IMR-90 (cell line): Measurements from ENCODE around the gene TTLL11. TPM values are rescaled to one million over a fixed set of nuclear protein-coding genes. Genes with fewer than 3 reads are reported as not detected.
A peak's percentile ranks its signal among the peaks of the same experiment; 100 is the strongest.

ENCODE experiments used
- ATAC-seq: fragments of 200-7000 bp; cut with Tn5 transposase; 2 replicates; pipeline ENCODE4 v1.9.1; 2020; ENCODE audit warnings: low read depth, mild to moderate bottlenecking, moderate library complexity
- BruUV-seq: library from RNA; stranded (reverse); fragments of 400-500 nt; replicated peaks from 2 replicates; lab custom pipeline; 2021; lab: Mats Ljungman, UMichigan
- CTCF ChIA-PET: fragments of 300-600 bp; formaldehyde crosslinking; extraction: SDS; loops from one replicate; lab custom pipeline; 2021; ENCODE audit warnings: antibody characterized with exemption; lab: Yijun Ruan, JAX
- POLR2A ChIA-PET: fragments of 300-600 bp; sonication (Branson Sonifier 250); formaldehyde crosslinking; loops from one replicate; lab custom pipeline; 2022; ENCODE audit warnings: antibody characterized with exemption; ENCODE audit not compliant: unreplicated experiment; lab: Charles Lee
- DNase-seq: peaks from one replicate; pipeline ENCODE4 v3.0.0; 2013
- H2AFZ ChIP-seq: replicated peaks from 2 replicates; pipeline ENCODE3; 2013; ENCODE audit warnings: low read length, mild to moderate bottlenecking; ENCODE audit not compliant: poor library complexity
- H2AK5ac ChIP-seq: 2 replicates; pipeline ENCODE4 v1.6.1; 2013; ENCODE audit warnings: low read depth, low read length, inconsistent platforms
- H2AK9ac ChIP-seq: replicated peaks from 2 replicates; pipeline ENCODE3; 2013; ENCODE audit warnings: mild to moderate bottlenecking, low read depth, low read length, moderate library complexity; ENCODE audit not compliant: poor library complexity
- H2BK120ac ChIP-seq: 2 replicates; pipeline ENCODE4 v1.6.1; 2013; ENCODE audit warnings: low read depth, low read length, inconsistent platforms
- H2BK15ac ChIP-seq: 3 replicates; pipeline ENCODE4 v1.6.1; 2013; ENCODE audit warnings: low read depth, low read length, inconsistent platforms
- H2BK20ac ChIP-seq: 2 replicates; pipeline ENCODE4 v1.6.1; 2013; ENCODE audit warnings: low read depth, mild to moderate bottlenecking, inconsistent platforms, low read length, moderate library complexity
- H2BK5ac ChIP-seq: 2 replicates; pipeline ENCODE4 v1.6.1; 2013; ENCODE audit warnings: mild to moderate bottlenecking, low read depth, low read length, inconsistent platforms; ENCODE audit not compliant: poor library complexity, severe bottlenecking
- H3K14ac ChIP-seq: replicated peaks from 2 replicates; pipeline ENCODE4 v1.6.1; 2013; ENCODE audit warnings: low read depth, low read length, inconsistent platforms
- H3K18ac ChIP-seq: 2 replicates; pipeline ENCODE4 v1.6.1; 2013; ENCODE audit warnings: low read depth, low read length, control low read depth
- H3K23ac ChIP-seq: 2 replicates; pipeline ENCODE4 v1.6.1; 2013; ENCODE audit warnings: low read depth, low read length, inconsistent platforms
- H3K27ac ChIP-seq: 2 replicates; pipeline ENCODE4 v1.5.1; 2013; ENCODE audit warnings: mild to moderate bottlenecking, control low read depth, low read length; ENCODE audit not compliant: insufficient read depth
- H3K27me3 ChIP-seq: 2 replicates; pipeline ENCODE4 v1.6.1; 2013; ENCODE audit warnings: low read length; ENCODE audit not compliant: control insufficient read depth, insufficient read depth
- H3K36me3 ChIP-seq: 2 replicates; pipeline ENCODE4 v1.6.1; 2013; ENCODE audit warnings: low read length, mixed read lengths; ENCODE audit not compliant: control insufficient read depth, insufficient read depth
- H3K4ac ChIP-seq: 2 replicates; pipeline ENCODE4 v1.6.1; 2013; ENCODE audit warnings: low read depth, low read length, inconsistent platforms
- H3K4me1 ChIP-seq: 2 replicates; pipeline ENCODE4 v1.6.1; 2013; ENCODE audit warnings: low read length, mixed read lengths; ENCODE audit not compliant: control insufficient read depth, insufficient read depth
- H3K4me2 ChIP-seq: 2 replicates; pipeline ENCODE4 v1.6.1; 2013; ENCODE audit warnings: low read depth, mild to moderate bottlenecking, control low read depth, low read length, moderate library complexity
- H3K4me3 ChIP-seq: 2 replicates; pipeline ENCODE4 v1.5.1; 2013; ENCODE audit warnings: low read depth, mild to moderate bottlenecking, control low read depth, low read length, moderate library complexity; ENCODE audit not compliant: insufficient read depth
- H3K56ac ChIP-seq: 2 replicates; pipeline ENCODE4 v1.6.1; 2013; ENCODE audit warnings: low read length, inconsistent platforms; ENCODE audit not compliant: insufficient read depth; ENCODE audit errors: extremely low read depth
- H3K79me1 ChIP-seq, 2 experiments: 2 replicates each; pipeline ENCODE4 v1.6.1; 2013; ENCODE audit warnings: low read length in 2 of 2, inconsistent platforms in 1 of 2, low read depth in 1 of 2
- H3K9ac ChIP-seq: 2 replicates; pipeline ENCODE4 v1.6.1; 2013; ENCODE audit warnings: low read depth, low read length, control low read depth
- H3K9me1 ChIP-seq: 2 replicates; pipeline ENCODE4 v1.6.1; 2013; ENCODE audit warnings: low read length, inconsistent platforms; ENCODE audit not compliant: insufficient read depth
- H3K9me3 ChIP-seq: 2 replicates; pipeline ENCODE4 v1.6.1; 2013; ENCODE audit warnings: low read length; ENCODE audit not compliant: control insufficient read depth, insufficient read depth
- H4K20me1 ChIP-seq: 2 replicates; pipeline ENCODE4 v1.6.1; 2013; ENCODE audit warnings: low read length, inconsistent platforms; ENCODE audit not compliant: insufficient read depth
- H4K5ac ChIP-seq: 2 replicates; pipeline ENCODE4 v1.6.1; 2013; ENCODE audit warnings: mild to moderate bottlenecking, low read depth, low read length, control low read depth
- H4K8ac ChIP-seq, 2 experiments: 2 replicates each; pipeline ENCODE4 v1.6.1; 2013; ENCODE audit warnings: low read depth in 2 of 2, low read length in 2 of 2, control low read depth in 1 of 2, inconsistent platforms in 1 of 2
- H4K91ac ChIP-seq: 2 replicates; pipeline ENCODE4 v1.6.1; 2013; ENCODE audit warnings: low read depth, low read length, inconsistent platforms; ENCODE audit not compliant: insufficient read depth
- BHLHE40 ChIP-seq: fragments of 150-350 bp; IDR thresholded peaks from 2 replicates; pipeline ENCODE4 v1.6.1; 2016; ENCODE audit warnings: mild to moderate bottlenecking, low read depth, low read length
- CEBPB ChIP-seq: IDR thresholded peaks from 2 replicates; pipeline ENCODE4 v1.6.1; 2012; ENCODE audit warnings: low read depth, low read length, improper control_type of control experiment
- MAFK ChIP-seq: IDR thresholded peaks from 2 replicates; pipeline ENCODE4 v1.6.1; 2012; ENCODE audit warnings: low read depth, low read length, improper control_type of control experiment
- MAZ ChIP-seq: IDR thresholded peaks from 2 replicates; pipeline ENCODE4 v1.6.1; 2012; ENCODE audit warnings: low read depth, mild to moderate bottlenecking, low read length, improper control_type of control experiment, moderate library complexity, borderline replicate concordance
- MXI1 ChIP-seq: IDR thresholded peaks from 2 replicates; pipeline ENCODE4 v1.6.1; 2012; ENCODE audit warnings: low read depth, mild to moderate bottlenecking, low read length, moderate library complexity, borderline replicate concordance
- RAD21 ChIP-seq: IDR thresholded peaks from 2 replicates; pipeline ENCODE4 v1.6.1; 2012; ENCODE audit warnings: low read length, improper control_type of control experiment
- RCOR1 ChIP-seq: IDR thresholded peaks from 2 replicates; pipeline ENCODE4 v1.6.1; 2012; ENCODE audit warnings: mild to moderate bottlenecking, low read length, improper control_type of control experiment; ENCODE audit not compliant: insufficient replicate concordance
- SMC3 ChIP-seq: fragments of 150-350 bp; IDR thresholded peaks from 2 replicates; pipeline ENCODE4 v1.6.1; 2016; ENCODE audit warnings: low read depth, mild to moderate bottlenecking, antibody characterized with exemption, low read length, moderate library complexity
- WGBS, 2 experiments: methylation state at CpG; one replicate each; pipeline versions ENCODE4 v1.1.5 to v1.1.7; 2013; ENCODE audit warnings: missing lambda C conversion rate in 2 of 2; ENCODE audit not compliant: insufficient read length in 1 of 2; ENCODE audit errors: extremely low coverage in 2 of 2; 5-methylcytosine and 5-hydroxymethylcytosine counted together
- dilution Hi-C: fragments of 300-500 bp; cut with HindIII; formaldehyde crosslinking; loops from one replicate; pipeline ENCODE4 v1.14.3; 2018; ENCODE audit warnings: low sequenced_read_pairs; ENCODE audit not compliant: unreplicated experiment
- in situ Hi-C: fragments of 300-500 bp; cut with MboI; formaldehyde crosslinking; loops from 3 replicates; pipeline ENCODE4 v1.14.3; 2019; ENCODE audit warnings: low sequenced_read_pairs, inconsistent platforms, mixed read lengths
- intact Hi-C: fragments of 100-400 bp; cut with micrococcal nuclease; formaldehyde crosslinking; loops from 2 replicates; pipeline ENCODE4 v1.10.0; 2022
- polyA plus RNA-seq, 3 experiments: library from polyadenylated mRNA; depleted of rRNA; stranded (reverse); fragments of >200 nt; gene quantifications; 2 replicates each; pipeline ENCODE4 v1.2.3, GENCODE V29; 2012; ENCODE audit warnings: low replicate concordance in 1 of 3
- total RNA-seq: library from RNA; depleted of rRNA; stranded (reverse); fragments of >200 nt; gene quantifications from 2 replicates; pipeline ENCODE4 v1.2.3, GENCODE V29; 2012
- TF ChIP-seq, protein P1 (sequence below): fragments of 150-350 bp; IDR thresholded peaks from 2 replicates; pipeline ENCODE4 v1.6.1; 2016; ENCODE audit warnings: low read depth, mild to moderate bottlenecking, low read length, moderate library complexity, borderline replicate concordance

Gene TTLL11
- total and polyA plus RNA-seq, 2 of the 4 experiments (the other 2 are of a cell fraction), result 2.0 to 4.6 TPM

DNA sequence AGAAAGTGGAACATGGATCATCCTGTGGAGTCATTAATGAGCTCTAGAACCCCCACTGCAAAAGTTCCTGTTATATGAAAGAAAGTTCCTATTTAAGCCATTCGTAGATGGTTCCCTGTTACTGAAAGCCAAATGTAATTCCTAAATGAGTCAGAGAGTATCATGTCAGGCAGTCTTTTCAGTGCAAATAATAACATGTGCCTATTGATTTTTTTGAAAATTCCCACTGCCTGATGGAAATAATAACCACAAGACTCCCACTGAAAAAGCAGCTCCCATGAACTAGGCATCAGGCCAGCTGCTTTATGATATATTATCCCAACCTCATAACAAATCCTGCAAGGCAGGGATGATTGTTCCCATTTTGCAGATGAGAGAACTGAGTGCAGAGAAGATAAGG is 224.5 kb downstream of the TTLL11 start:
- H3K9me3 ChIP-seq, result no peaks in the 10 kb centered on the region
- H3K4ac ChIP-seq, result no peak overlapping the region
- H3K23ac ChIP-seq, result no peak overlapping the region
- no peaks in the 10 kb centered on the region for H3K27me3 ChIP-seq
- H2BK5ac ChIP-seq, result no peak overlapping the region
- no peak overlapping the region for H2BK15ac ChIP-seq
- peaks cover 8% of the 10 kb centered on the region; the same call in 1 of the 2 replicates for H3K9me1 ChIP-seq
- ATAC-seq, result no peak
- no peak overlapping the region for H2AK9ac ChIP-seq
- H2BK120ac ChIP-seq, result no peak overlapping the region
- H2AFZ ChIP-seq, result no peak overlapping the region
- H4K20me1 ChIP-seq, result no peaks in the 10 kb centered on the region
- no peak overlapping the region for H4K5ac ChIP-seq
- TF ChIP-seq MXI1, result no peak
- no peak for TF ChIP-seq SMC3
- no peak for TF ChIP-seq MAFK
- TF ChIP-seq CEBPB, result no peak
- TF ChIP-seq BHLHE40, result no peak
- TF ChIP-seq, protein P1, sequence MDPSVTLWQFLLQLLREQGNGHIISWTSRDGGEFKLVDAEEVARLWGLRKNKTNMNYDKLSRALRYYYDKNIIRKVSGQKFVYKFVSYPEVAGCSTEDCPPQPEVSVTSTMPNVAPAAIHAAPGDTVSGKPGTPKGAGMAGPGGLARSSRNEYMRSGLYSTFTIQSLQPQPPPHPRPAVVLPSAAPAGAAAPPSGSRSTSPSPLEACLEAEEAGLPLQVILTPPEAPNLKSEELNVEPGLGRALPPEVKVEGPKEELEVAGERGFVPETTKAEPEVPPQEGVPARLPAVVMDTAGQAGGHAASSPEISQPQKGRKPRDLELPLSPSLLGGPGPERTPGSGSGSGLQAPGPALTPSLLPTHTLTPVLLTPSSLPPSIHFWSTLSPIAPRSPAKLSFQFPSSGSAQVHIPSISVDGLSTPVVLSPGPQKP, result no peak
- no peak for TF ChIP-seq RAD21
- TF ChIP-seq MAZ, result no peak
- TF ChIP-seq RCOR1, result no peak
- no peak overlapping the region for H2AK5ac ChIP-seq
- in situ Hi-C loops (no loop called here), dilution Hi-C loops (no loop called here), intact Hi-C loops (no loop called here)
- no peak overlapping the region for H4K8ac ChIP-seq
- H3K4me2 ChIP-seq, result no peak overlapping the region
- no peak overlapping the region for H3K18ac ChIP-seq
- no CpG with 5 or more reads among the region's 1 CpG for WGBS, 2 experiments
- H3K27ac ChIP-seq, result no peak overlapping the region
- H3K56ac ChIP-seq, result no peak overlapping the region
- H3K79me1 ChIP-seq, result no peaks in the 10 kb centered on the region
- no TSS peak for BruUV-seq
- CTCF ChIA-PET, result no interaction called here
- no peak overlapping the region for H3K4me3 ChIP-seq
- H4K91ac ChIP-seq, result no peak overlapping the region
- H3K4me1 ChIP-seq, result peaks cover 9% of the 10 kb centered on the region
- no peaks in the 10 kb centered on the region for H3K36me3 ChIP-seq
- peak; percentile 58 for DNase-seq
- no peak overlapping the region for H3K9ac ChIP-seq
- POLR2A ChIA-PET, result no interaction called here
- H2BK20ac ChIP-seq, result no peak overlapping the region
- no peak overlapping the region for H3K14ac ChIP-seq
